NK-92 treated with Interleukin-12 subunit alpha and Interleukin-12 subunit beta, amount 100 ng/mL, for 24 hours (cell line): ENCODE results near the gene DENND1A.

Experiments
- DNase-seq: peaks from one replicate; lab custom pipeline; 2025; lab: John Stamatoyannopoulos, UW

The DENND1A gene

GRCh38 chr9:123541411-123541810 is 388.5 kb downstream of the DENND1A start:
- DNase-seq: no peak

GRCh38 chr9:123540457-123540856 is 389.5 kb downstream of the DENND1A start:
- DNase-seq: no peak

GRCh38 chr9:123537809-123538208 is 392.1 kb downstream of the DENND1A start:
- no peak for DNase-seq

GRCh38 chr9:123536455-123536868 is 393.5 kb downstream of the DENND1A start:
- DNase-seq: no peak

GRCh38 chr9:123534336-123534735 is 395.6 kb downstream of the DENND1A start:
- DNase-seq: no peak

- no peak for DNase-seq
Observed at GRCh38 chr9:123530244-123530643, 399.7 kb downstream of the DENND1A start.

- DNase-seq: no peak
Observed at GRCh38 chr9:123528501-123528900, 401.4 kb downstream of the DENND1A start.

GRCh38 chr9:123527981-123528380 is 401.9 kb downstream of the DENND1A start:
- DNase-seq: no peak

GRCh38 chr9:123525957-123526356 is 404.0 kb downstream of the DENND1A start:
- DNase-seq: no peak

- no peak for DNase-seq
Observed at GRCh38 chr9:123525424-123525823, 404.5 kb downstream of the DENND1A start.

GRCh38 chr9:123524866-123525265 is 405.1 kb downstream of the DENND1A start:
- DNase-seq: no peak

- DNase-seq: no peak
Observed at GRCh38 chr9:123523845-123524244, 406.1 kb downstream of the DENND1A start.

GRCh38 chr9:123523001-123523400 is 406.9 kb downstream of the DENND1A start:
- DNase-seq: no peak

- no peak for DNase-seq
Observed at GRCh38 chr9:123522251-123522650, 407.7 kb downstream of the DENND1A start.

- DNase-seq: no peak
Observed at GRCh38 chr9:123518338-123518737, 411.6 kb downstream of the DENND1A start.

GRCh38 chr9:123517512-123517911 is 412.4 kb downstream of the DENND1A start:
- DNase-seq: no peak

GRCh38 chr9:123514766-123515165 is 415.2 kb downstream of the DENND1A start:
- no peak for DNase-seq

- DNase-seq: no peak
Observed at GRCh38 chr9:123513554-123513953, 416.4 kb downstream of the DENND1A start.

- no peak for DNase-seq
Observed at GRCh38 chr9:123511326-123512277, 418.3 kb downstream of the DENND1A start.

- no peak for DNase-seq
Observed at GRCh38 chr9:123509646-123510045, 420.3 kb downstream of the DENND1A start.

- no peak for DNase-seq
Observed at GRCh38 chr9:123508048-123508447, 421.9 kb downstream of the DENND1A start.

- DNase-seq: no peak
Observed at GRCh38 chr9:123505496-123505895, 424.4 kb downstream of the DENND1A start.

- DNase-seq: no peak
Observed at GRCh38 chr9:123500336-123500735, 429.6 kb downstream of the DENND1A start.

GRCh38 chr9:123497830-123498229 is 432.1 kb downstream of the DENND1A start:
- no peak for DNase-seq
